ENCODE measurements around the gene MFSD6L. TPM values are rescaled to one million over a fixed set of nuclear protein-coding genes. Genes with fewer than 3 reads are reported as not detected.

MFSD6L gene
- total and polyA plus RNA-seq, 12 donors: 0.06 to 0.24 (median 0.13) TPM; not detected in 7

DNA sequence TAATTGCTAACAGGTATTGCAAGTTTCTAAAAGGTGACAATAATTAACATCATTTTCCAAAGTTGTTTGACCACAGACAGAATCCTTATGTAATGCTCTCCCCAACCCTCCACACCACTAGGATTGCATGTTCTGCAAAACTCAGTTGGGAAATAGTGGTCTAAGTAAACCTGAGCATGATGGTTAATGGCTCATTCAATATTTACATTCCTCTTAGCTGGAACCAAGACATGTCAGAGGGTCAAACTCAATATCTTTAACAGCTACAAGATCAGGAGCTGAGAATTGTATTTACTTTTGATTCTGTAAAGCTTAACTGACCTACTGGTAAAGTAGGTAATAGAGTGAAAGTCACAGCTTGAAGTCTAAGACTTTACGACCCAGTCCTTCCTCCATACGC, 10.2 kb downstream of the MFSD6L start:
- no peak for TF ChIP-seq POLR2A (IDR thresholded peaks at IDR 0.05)
- TF ChIP-seq CTCF (IDR thresholded peaks at IDR 0.05): no peak
- intact Hi-C loops (cut with DNase I): no loop called here
- no peak overlapping the region for H3K27ac ChIP-seq
- peaks cover 0 to 6% (median 0%) of the 10 kb centered on the region in 3 donors for H3K9me3 ChIP-seq (replicated peaks in 1 of 3)
- no peaks in the 10 kb centered on the region for H3K4me1 ChIP-seq (replicated peaks in 1 of 2)
- 83 to 96% (median 92%) methylated on average over 2 of the region's 2 CpGs for WGBS, 4 donors
- no peaks in the 10 kb centered on the region for H3K36me3 ChIP-seq (replicated peaks in 1 of 2)
- no peaks in the 10 kb centered on the region for H3K27me3 ChIP-seq
- DNase-seq: no peak
- no peak overlapping the region for H3K4me3 ChIP-seq

- Histone ChIP-seq H3K4me1 (replicated peaks in 1 of 2) (no peaks in the 10 kb centered on the region), H3K9me3 (replicated peaks in 1 of 3) (no peaks in the 10 kb centered on the region), H3K27ac (no peak overlapping the region), H3K4me3 (no peak overlapping the region), H3K27me3 (no peaks in the 10 kb centered on the region), H3K36me3 (replicated peaks in 1 of 2) (no peaks in the 10 kb centered on the region)
- peak; percentile 56 to 81 (median 75) for TF ChIP-seq CTCF (IDR thresholded peaks at IDR 0.05)
- no peak for TF ChIP-seq POLR2A (IDR thresholded peaks at IDR 0.05)
- DNase-seq: peak; percentile 71 to 90 (median 79)
- 25 to 36% (median 31%) methylated on average over 17 to 19 of the region's 19 CpGs for WGBS, 4 donors
- intact Hi-C loops (cut with DNase I): no loop called here
Observed at GRCh38 chr17:8785547-8786413, 13.4 kb downstream of the MFSD6L start.

GRCh38 chr17:8782176-8782575, 17.0 kb downstream of the MFSD6L start:
- intact Hi-C loops (cut with DNase I): no loop called here
- WGBS, 4 donors: 71 to 94% (median 88%) methylated on average over 1 of the region's 1 CpG
- DNase-seq: no peak

GRCh38 chr17:8781776-8782175, 17.4 kb downstream of the MFSD6L start:
- Histone ChIP-seq H3K27me3 (no peaks in the 10 kb centered on the region), H3K27ac (no peak overlapping the region), H3K9me3 (replicated peaks in 1 of 3) (no peaks in the 10 kb centered on the region), H3K4me1 (replicated peaks in 1 of 2) (peaks cover 0 to 5% of the 10 kb centered on the region in 2 donors), H3K36me3 (replicated peaks in 1 of 2) (no peaks in the 10 kb centered on the region), H3K4me3 (no peak overlapping the region)
- WGBS, 4 donors: 75 to 84% (median 82%) methylated on average over 4 of the region's 4 CpGs
- DNase-seq: no peak
- TF ChIP-seq CTCF (IDR thresholded peaks at IDR 0.05) (no peak), POLR2A (IDR thresholded peaks at IDR 0.05) (no peak)
- intact Hi-C loops (cut with DNase I): no loop called here

More at GRCh38 chr17:8782176-8782575, 17.0 kb downstream of the MFSD6L start:
- Histone ChIP-seq H3K4me3 (no peak overlapping the region), H3K27me3 (no peaks in the 10 kb centered on the region), H3K9me3 (replicated peaks in 1 of 3) (no peaks in the 10 kb centered on the region), H3K36me3 (replicated peaks in 1 of 2) (no peaks in the 10 kb centered on the region), H3K27ac (no peak overlapping the region), H3K4me1 (replicated peaks in 1 of 2) (peaks cover 0 to 5% of the 10 kb centered on the region in 2 donors)
- TF ChIP-seq POLR2A (IDR thresholded peaks at IDR 0.05) (no peak), CTCF (IDR thresholded peaks at IDR 0.05) (no peak)

Data from adrenal gland (tissue), 12 donors.